Trophoblast cell (in vitro differentiated cells and primary cell): ENCODE measurements around the gene GRAMD2B.

Experiments used
- DNase-seq, 2 donors: peaks; one replicate each; pipeline ENCODE4 v3.0.0-alpha.2; 2016
- H2AFZ ChIP-seq: 2 replicates; pipeline ENCODE4 v1.6.1; 2013; ENCODE audit warnings: low read length, moderate library complexity, mild to moderate bottlenecking; ENCODE audit not compliant: insufficient read depth, poor library complexity
- H2AK5ac ChIP-seq: 2 replicates; pipeline ENCODE4 v1.6.1; 2013; ENCODE audit warnings: mild to moderate bottlenecking, low read length
- H2BK120ac ChIP-seq: 2 replicates; pipeline ENCODE4 v1.6.1; 2013; ENCODE audit warnings: low read length, mild to moderate bottlenecking, moderate library complexity; ENCODE audit not compliant: insufficient read depth, poor library complexity
- H2BK12ac ChIP-seq: 2 replicates; pipeline ENCODE4 v1.6.1; 2013; ENCODE audit warnings: mild to moderate bottlenecking, low read length, moderate library complexity
- H2BK5ac ChIP-seq: 2 replicates; pipeline ENCODE4 v1.6.1; 2013; ENCODE audit warnings: low read length, low read depth, moderate library complexity, mild to moderate bottlenecking; ENCODE audit not compliant: poor library complexity
- H3K14ac ChIP-seq: 2 replicates; pipeline ENCODE4 v1.6.1; 2013; ENCODE audit warnings: mild to moderate bottlenecking, low read length
- H3K18ac ChIP-seq: 2 replicates; pipeline ENCODE4 v1.6.1; 2013; ENCODE audit warnings: mild to moderate bottlenecking, low read length
- H3K23ac ChIP-seq: 2 replicates; pipeline ENCODE4 v1.6.1; 2013; ENCODE audit warnings: low read length
- H3K27ac ChIP-seq: 2 replicates; pipeline ENCODE4 v1.5.1; 2013; ENCODE audit warnings: low read depth, mild to moderate bottlenecking, inconsistent platforms, low read length, moderate library complexity
- H3K27me3 ChIP-seq: 2 replicates; pipeline ENCODE4 v1.6.1; 2013; ENCODE audit warnings: inconsistent platforms, mild to moderate bottlenecking, low read length, moderate library complexity; ENCODE audit not compliant: insufficient read depth
- H3K36me3 ChIP-seq, 2 experiments: 1 replicate in 1 of 2; 2 replicates in 1 of 2; pipeline ENCODE4 v1.6.1; 2013; ENCODE audit warnings: low read length in 2 of 2, mild to moderate bottlenecking in 2 of 2, moderate library complexity in 1 of 2; ENCODE audit not compliant: insufficient read depth in 2 of 2, control insufficient read depth in 1 of 2
- H3K4ac ChIP-seq: 2 replicates; pipeline ENCODE4 v1.6.1; 2013; ENCODE audit warnings: low read depth, mild to moderate bottlenecking, low read length, moderate library complexity
- H3K4me1 ChIP-seq, 2 experiments: 1 replicate in 1 of 2; 2 replicates in 1 of 2; pipeline ENCODE4 v1.6.1; 2013; ENCODE audit warnings: low read length in 2 of 2, mild to moderate bottlenecking in 2 of 2, moderate library complexity in 1 of 2; ENCODE audit not compliant: insufficient read depth in 2 of 2, control insufficient read depth in 1 of 2
- H3K4me2 ChIP-seq: 2 replicates; pipeline ENCODE4 v1.6.1; 2013; ENCODE audit warnings: inconsistent platforms, mild to moderate bottlenecking, low read length, moderate library complexity
- H3K4me3 ChIP-seq: 2 replicates; pipeline ENCODE4 v1.5.1; 2013; ENCODE audit warnings: mild to moderate bottlenecking, low read depth, low read length, inconsistent platforms
- H3K79me1 ChIP-seq: one replicate; pipeline ENCODE4 v1.6.1; 2013; ENCODE audit warnings: low read length
- H3K79me2 ChIP-seq: 2 replicates; pipeline ENCODE4 v1.6.1; 2013; ENCODE audit warnings: low read length, mild to moderate bottlenecking; ENCODE audit not compliant: control insufficient read depth, insufficient read depth, poor library complexity
- H3K9ac ChIP-seq: 2 replicates; pipeline ENCODE4 v1.6.1; 2013; ENCODE audit warnings: mild to moderate bottlenecking, low read length
- H3K9me3 ChIP-seq: 2 replicates; pipeline ENCODE4 v1.6.1; 2013; ENCODE audit warnings: low read depth, mild to moderate bottlenecking, control low read depth, inconsistent platforms, low read length; ENCODE audit not compliant: insufficient read depth
- H4K12ac ChIP-seq: 2 replicates; pipeline ENCODE4 v1.6.1; 2013; ENCODE audit warnings: low read depth, mild to moderate bottlenecking, low read length, moderate library complexity
- H4K8ac ChIP-seq: 2 replicates; pipeline ENCODE4 v1.6.1; 2013; ENCODE audit warnings: low read depth, mild to moderate bottlenecking, low read length, moderate library complexity
- H4K91ac ChIP-seq: one replicate; pipeline ENCODE4 v1.6.1; 2013; ENCODE audit warnings: low read depth, mild to moderate bottlenecking, low read length, moderate library complexity
- WGBS: extraction: QIAGEN DNeasy Blood & Tissue Kit; methylation state at CpG from one replicate; pipeline ENCODE4 v1.1.7; 2013; ENCODE audit warnings: missing lambda C conversion rate; ENCODE audit not compliant: insufficient read length, insufficient coverage; ENCODE audit errors: extremely low coverage; 5-methylcytosine and 5-hydroxymethylcytosine counted together

The GRAMD2B gene

DNA sequence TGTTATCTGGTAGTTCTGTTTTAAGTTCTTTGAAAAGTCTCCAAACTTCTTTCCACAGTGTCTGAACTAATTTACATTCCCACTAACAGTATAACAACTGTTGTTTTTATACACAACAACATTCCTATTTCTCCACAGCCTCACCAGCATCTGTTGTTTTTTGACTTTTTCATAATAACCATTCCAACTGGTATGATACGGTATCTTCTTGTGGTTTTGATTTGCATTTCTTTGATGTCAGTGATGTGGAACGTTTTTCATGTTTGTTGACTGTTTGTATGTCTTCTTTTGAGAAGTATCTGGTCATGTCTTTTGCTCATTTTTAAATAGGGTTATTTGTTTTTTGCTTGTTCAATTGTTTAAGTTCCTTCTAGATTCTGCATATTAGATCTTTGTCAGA lies 12.6 kb upstream of the GRAMD2B start:
- Histone ChIP-seq H4K12ac (no peak overlapping the region), H3K27ac (no peak overlapping the region), H4K91ac (no peak overlapping the region), H3K14ac (no peak overlapping the region), H3K9me3 (no peaks in the 10 kb centered on the region), H3K18ac (no peak overlapping the region), H3K27me3 (no peaks in the 10 kb centered on the region), H4K8ac (no peak overlapping the region), H3K4me1 (no peaks in the 10 kb centered on the region), H2BK5ac (no peak overlapping the region), H2BK12ac (no peak overlapping the region), H2AK5ac (no peak overlapping the region), H2AFZ (no peak overlapping the region), H3K79me2 (no peaks in the 10 kb centered on the region), H3K23ac (no peak overlapping the region), H3K4ac (no peak overlapping the region), H3K4me2 (no peak overlapping the region), H3K79me1 (no peaks in the 10 kb centered on the region), H2BK120ac (no peak overlapping the region), H3K36me3 (no peaks in the 10 kb centered on the region), H3K4me3 (no peak overlapping the region), H3K9ac (no peak overlapping the region)
- DNase-seq, result peak in 1 of 2 donors; percentile 17
- WGBS, result no CpG with 5 or more reads among the region's 2 CpGs

DNA sequence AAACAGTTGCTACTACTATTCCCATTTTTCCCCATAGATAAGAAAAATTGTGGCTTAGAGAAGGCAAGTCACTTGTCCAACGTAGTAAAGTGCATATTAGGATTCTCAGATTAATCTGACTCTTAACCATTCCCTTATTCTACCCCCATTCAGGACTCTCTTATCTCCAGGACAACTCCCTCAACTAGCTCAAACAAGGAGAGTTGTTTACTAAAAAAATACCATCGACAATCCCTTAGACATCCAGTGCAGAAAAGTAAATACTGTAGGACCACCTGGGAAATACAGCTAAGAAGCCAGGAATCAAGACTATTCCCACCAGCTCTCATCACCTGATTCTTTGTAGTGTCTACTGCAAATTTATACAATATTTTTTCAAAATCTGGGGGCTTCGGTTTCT lies 9.4 kb upstream of the GRAMD2B start:
- Histone ChIP-seq H2BK120ac (no peak overlapping the region), H3K36me3 (no peaks in the 10 kb centered on the region), H3K27me3 (no peaks in the 10 kb centered on the region), H3K18ac (no peak overlapping the region), H3K9me3 (no peaks in the 10 kb centered on the region), H2BK5ac (no peak overlapping the region), H3K14ac (no peak overlapping the region), H3K27ac (no peak overlapping the region), H4K8ac (no peak overlapping the region), H2AK5ac (no peak overlapping the region), H3K4me3 (no peak overlapping the region), H2AFZ (no peak overlapping the region), H3K79me1 (no peaks in the 10 kb centered on the region), H3K4me1 (no peaks in the 10 kb centered on the region), H2BK12ac (no peak overlapping the region), H3K79me2 (no peaks in the 10 kb centered on the region), H3K4me2 (no peak overlapping the region), H4K12ac (no peak overlapping the region), H4K91ac (no peak overlapping the region), H3K23ac (no peak overlapping the region), H3K9ac (no peak overlapping the region), H3K4ac (no peak overlapping the region)
- DNase-seq, result no peak
- WGBS, result no CpG with 5 or more reads among the region's 3 CpGs

DNA sequence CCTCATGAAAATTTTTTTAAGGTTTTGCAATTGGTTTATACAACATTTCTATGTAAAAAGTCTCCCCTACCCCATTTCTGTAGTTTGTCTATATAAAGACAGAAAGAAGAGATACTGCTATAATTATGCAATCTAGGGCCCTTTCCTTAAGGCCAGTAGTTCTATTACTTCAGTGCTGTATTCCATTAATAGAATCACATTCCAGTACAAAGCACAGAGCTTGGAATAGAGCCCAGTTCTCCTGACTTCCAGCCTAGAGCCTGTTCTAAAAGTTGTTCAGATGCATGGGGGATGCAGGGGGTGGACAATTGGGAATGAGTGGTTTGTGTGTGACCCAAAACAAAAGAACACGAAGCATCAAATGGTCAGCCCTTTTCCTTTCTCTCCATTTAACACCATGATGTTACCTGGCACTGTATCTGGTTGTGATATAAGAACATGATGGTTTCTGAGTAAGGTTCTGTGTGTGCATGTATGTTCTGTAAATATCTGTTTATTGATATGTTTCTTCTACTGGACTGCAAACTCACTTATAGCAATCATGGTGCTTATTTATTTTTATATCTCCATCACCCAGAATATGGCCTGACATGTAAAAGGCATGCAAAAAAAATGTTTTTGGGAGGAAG lies 8.2 kb upstream of the GRAMD2B start:
- Histone ChIP-seq H2BK120ac (no peak overlapping the region), H3K4me1 (no peaks in the 10 kb centered on the region), H3K14ac (no peak overlapping the region), H3K4me3 (no peak overlapping the region), H3K4me2 (no peak overlapping the region), H3K79me1 (no peaks in the 10 kb centered on the region), H3K79me2 (no peaks in the 10 kb centered on the region), H4K8ac (no peak overlapping the region), H2BK12ac (no peak overlapping the region), H3K23ac (no peak overlapping the region), H3K4ac (no peak overlapping the region), H3K27ac (no peak overlapping the region), H2AFZ (no peak overlapping the region), H4K91ac (no peak overlapping the region), H4K12ac (no peak overlapping the region), H3K27me3 (no peaks in the 10 kb centered on the region), H3K9ac (no peak overlapping the region), H3K9me3 (no peaks in the 10 kb centered on the region), H2BK5ac (no peak overlapping the region), H3K18ac (no peak overlapping the region), H2AK5ac (no peak overlapping the region), H3K36me3 (no peaks in the 10 kb centered on the region)
- WGBS, result no CpG with 5 or more reads among the region's 1 CpG
- no peak for DNase-seq

DNA sequence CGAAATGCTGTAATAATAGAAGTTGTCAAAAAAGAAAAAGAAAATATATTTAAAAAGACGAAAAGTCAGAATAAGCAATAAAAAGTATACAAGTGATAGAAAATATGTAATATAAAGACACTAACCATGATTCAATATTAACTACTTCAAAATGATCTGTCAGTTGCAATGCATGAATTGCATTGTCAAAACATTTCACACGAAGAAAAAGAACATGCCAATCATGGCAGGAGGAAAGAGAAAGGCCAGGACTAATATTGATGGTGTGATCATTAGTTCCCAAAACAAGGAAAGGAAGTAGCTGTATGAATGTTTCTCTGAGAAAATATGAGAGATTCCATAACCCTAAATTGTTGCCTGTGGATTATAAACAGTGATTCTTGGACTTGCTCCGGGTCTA lies 7.4 kb upstream of the GRAMD2B start:
- H3K4me2 ChIP-seq, result no peak overlapping the region
- no peak overlapping the region for H3K18ac ChIP-seq
- WGBS, result no CpG with 5 or more reads among the region's 4 CpGs
- H3K79me1 ChIP-seq, result no peaks in the 10 kb centered on the region
- no peak overlapping the region for H4K8ac ChIP-seq
- H4K12ac ChIP-seq, result no peak overlapping the region
- H2BK12ac ChIP-seq, result no peak overlapping the region
- no peaks in the 10 kb centered on the region for H3K79me2 ChIP-seq
- no peak for DNase-seq
- H2AK5ac ChIP-seq, result no peak overlapping the region
- no peak overlapping the region for H3K23ac ChIP-seq
- no peak overlapping the region for H2AFZ ChIP-seq
- H2BK120ac ChIP-seq, result no peak overlapping the region
- no peak overlapping the region for H4K91ac ChIP-seq
- H3K9ac ChIP-seq, result no peak overlapping the region
- no peaks in the 10 kb centered on the region for H3K4me1 ChIP-seq
- H3K4me3 ChIP-seq, result no peak overlapping the region
- H2BK5ac ChIP-seq, result no peak overlapping the region
- no peaks in the 10 kb centered on the region for H3K27me3 ChIP-seq
- H3K14ac ChIP-seq, result no peak overlapping the region
- no peaks in the 10 kb centered on the region for H3K9me3 ChIP-seq
- no peaks in the 10 kb centered on the region for H3K36me3 ChIP-seq
- H3K4ac ChIP-seq, result no peak overlapping the region
- no peak overlapping the region for H3K27ac ChIP-seq
